HCT116 (cell line): ENCODE results near the gene DOCK4. TPM values are rescaled to one million over a fixed set of nuclear protein-coding genes. Genes with fewer than 3 reads are reported as not detected.

Experiments used
- ATAC-seq: fragments of 200-7000 bp; cut with Tn5 transposase; 2 replicates; pipeline ENCODE4 v1.9.1; 2020; ENCODE audit warnings: mild to moderate bottlenecking, moderate library complexity
- BruUV-seq: library from RNA; stranded (reverse); fragments of 400-500 nt; replicated peaks from 2 replicates; lab custom pipeline; 2021; lab: Mats Ljungman, UMichigan
- CTCF ChIA-PET: fragments of 300-600 bp; sonication (Branson Sonifier 250); formaldehyde crosslinking; loops from one replicate; lab custom pipeline; 2021; ENCODE audit warnings: antibody characterized with exemption; lab: Charles Lee
- POLR2A ChIA-PET: fragments of 300-600, 350-600 bp; sonication (Branson Sonifier 250); formaldehyde crosslinking; loops from one replicate; lab custom pipeline; 2021; ENCODE audit warnings: antibody characterized with exemption; lab: Charles Lee
- RAD21 ChIA-PET, 2 experiments: fragments of 300-600 bp; sonication (Branson Sonifier 250); formaldehyde crosslinking; loops; one replicate each; lab custom pipeline; 2023; ENCODE audit warnings: low total read pairs in 2 of 2; ENCODE audit not compliant: uncharacterized antibody in 2 of 2, unreplicated experiment in 2 of 2, low non-redundant PET in 1 of 2; lab: Charles Lee
- DNase-seq: peaks from one replicate; pipeline ENCODE4 v3.0.0-alpha.2; 2010; ENCODE audit warnings: low read depth, low spot score
- H2AFZ ChIP-seq: fragments of 200-600 bp; shearing (Covaris generic), sonication (generic); 2 replicates; pipeline ENCODE4 v1.6.1; 2017; ENCODE audit warnings: low read depth, mixed run types, mixed read lengths, antibody characterized with exemption, low read length; ENCODE audit not compliant: poor library complexity, severe bottlenecking
- H3K27ac ChIP-seq: 2 replicates; pipeline ENCODE4 v1.5.1; 2012; ENCODE audit warnings: low read depth, low read length
- H3K27me3 ChIP-seq: fragments of 200-600 bp; sonication (generic); 2 replicates; pipeline ENCODE4 v1.6.1; 2016; ENCODE audit warnings: mixed run types, low read length, mixed read lengths; ENCODE audit not compliant: insufficient read depth
- H3K36me3 ChIP-seq, 2 experiments: fragments of 200-500 bp in 1 of 2; fragments of 200-600 bp in 1 of 2; sonication (Bioruptor generic) in 1 of 2; sonication (generic) in 1 of 2; 2 replicates each; pipeline versions ENCODE4 v1.5.1 to v1.6.1; 2014 to 2016; ENCODE audit warnings: low read length in 2 of 2, inconsistent platforms in 1 of 2, mixed read lengths in 1 of 2, mixed run types in 1 of 2; ENCODE audit not compliant: insufficient read depth in 2 of 2, control insufficient read depth in 1 of 2
- H3K4me1 ChIP-seq, 2 experiments: fragments of 200-600 bp in 1 of 2; sonication (generic) in 1 of 2; 2 replicates each; pipeline versions ENCODE4 v1.5.1 to v1.6.1; 2012 to 2017; ENCODE audit warnings: low read length in 2 of 2, inconsistent platforms in 1 of 2, mild to moderate bottlenecking in 1 of 2, mixed read lengths in 1 of 2, mixed run types in 1 of 2, moderate library complexity in 1 of 2; ENCODE audit not compliant: insufficient read depth in 2 of 2, control insufficient read depth in 1 of 2
- H3K4me2 ChIP-seq: fragments of 200-600 bp; sonication (generic); 2 replicates; pipeline ENCODE4 v1.6.1; 2017; ENCODE audit warnings: mixed run types, low read length, mixed read lengths
- H3K4me3 ChIP-seq, 2 experiments: fragments of 200-600 bp in 1 of 2; sonication (generic) in 1 of 2; replicated peaks in 1 of 2; 2 replicates each; pipeline ENCODE4 v1.5.1; 2011 to 2016; ENCODE audit warnings: low read length in 2 of 2, control low read depth in 1 of 2, low read depth in 1 of 2, mild to moderate bottlenecking in 1 of 2, mixed read lengths in 1 of 2, mixed run types in 1 of 2
- H3K79me2 ChIP-seq: fragments of 200-600 bp; sonication (generic); 2 replicates; pipeline ENCODE4 v1.6.1; 2017; ENCODE audit warnings: mild to moderate bottlenecking, mixed run types, low read length, moderate library complexity, mixed read lengths; ENCODE audit not compliant: insufficient read depth
- H3K9ac ChIP-seq: fragments of 200-600 bp; sonication (generic); 2 replicates; pipeline ENCODE4 v1.6.1; 2016; ENCODE audit warnings: low read length, mixed read lengths
- H3K9me2 ChIP-seq: fragments of 200-600 bp; sonication (generic), shearing (Covaris generic); 2 replicates; pipeline ENCODE4 v1.6.1; 2017; ENCODE audit warnings: mixed run types, mild to moderate bottlenecking, moderate library complexity; ENCODE audit not compliant: insufficient read depth
- H3K9me3 ChIP-seq, 2 experiments: fragments of 200-500 bp in 1 of 2; fragments of 200-600 bp in 1 of 2; sonication (Bioruptor generic) in 1 of 2; sonication (generic) in 1 of 2; 2 replicates each; pipeline ENCODE4 v1.6.1; 2014 to 2017; ENCODE audit warnings: low read length in 2 of 2, mixed read lengths in 2 of 2, inconsistent platforms in 1 of 2, low read depth in 1 of 2, mild to moderate bottlenecking in 1 of 2, mixed run types in 1 of 2, moderate library complexity in 1 of 2; ENCODE audit not compliant: control insufficient read depth in 1 of 2, insufficient read depth in 1 of 2
- H4K20me1 ChIP-seq: fragments of 200-600 bp; sonication (generic), shearing (Covaris generic); 2 replicates; pipeline ENCODE4 v1.6.1; 2017; ENCODE audit warnings: mixed run types, mild to moderate bottlenecking, moderate library complexity; ENCODE audit not compliant: insufficient read depth
- ATF3 ChIP-seq: IDR thresholded peaks from 2 replicates; pipeline ENCODE4 v1.6.1; 2012
- CBX3 ChIP-seq: IDR thresholded peaks from 2 replicates; pipeline ENCODE4 v1.6.1; 2012; ENCODE audit warnings: low read depth
- EGR1 ChIP-seq: IDR thresholded peaks from 2 replicates; pipeline ENCODE4 v1.6.1; 2012; ENCODE audit warnings: low read depth
- ELF1 ChIP-seq: IDR thresholded peaks from 2 replicates; pipeline ENCODE4 v1.6.1; 2012; ENCODE audit warnings: low read depth, borderline replicate concordance
- EZH2 ChIP-seq: fragments of 200-600 bp; sonication (generic); IDR thresholded peaks from 2 replicates; pipeline ENCODE4 v1.6.1; 2017; ENCODE audit warnings: antibody characterized with exemption, mixed run types
- JUND ChIP-seq: IDR thresholded peaks from 2 replicates; pipeline ENCODE4 v1.6.1; 2012
- POLR2A ChIP-seq: IDR thresholded peaks from 2 replicates; pipeline ENCODE4 v1.7.0; 2011; ENCODE audit warnings: borderline replicate concordance; ENCODE audit not compliant: insufficient read depth, insufficient read length; ENCODE audit errors: extremely low read depth
- RAD21 ChIP-seq: IDR thresholded peaks from 2 replicates; pipeline ENCODE4 v1.6.1; 2012; ENCODE audit warnings: low read depth, mild to moderate bottlenecking
- REST ChIP-seq: IDR thresholded peaks from 2 replicates; pipeline ENCODE4 v1.6.1; 2012; ENCODE audit warnings: low read depth
- SIN3A ChIP-seq: IDR thresholded peaks from 2 replicates; pipeline ENCODE4 v1.6.1; 2012; ENCODE audit warnings: low read depth
- YY1 ChIP-seq: IDR thresholded peaks from 2 replicates; pipeline ENCODE4 v1.6.1; 2011; ENCODE audit warnings: low read length, low read depth, moderate library complexity, mild to moderate bottlenecking; ENCODE audit not compliant: insufficient replicate concordance; ENCODE audit errors: extremely low read depth
- intact Hi-C: fragments of 100-400 bp; cut with micrococcal nuclease; formaldehyde crosslinking; loops from 2 replicates; pipeline ENCODE4 v1.10.0; 2022
- total RNA-seq: library from RNA; stranded (reverse); gene quantifications from one replicate; pipeline ENCODE4 v1.2.1, GENCODE V29; 2021; ENCODE audit not compliant: unreplicated experiment
- TF ChIP-seq, protein P1 (sequence below), 3 experiments: fragments of 200-600 bp in 1 of 3; sonication (generic) in 1 of 3; IDR thresholded peaks in 2 of 3; conservative IDR thresholded peaks in 1 of 3; 2 replicates each; pipeline ENCODE4 v1.5.1; 2012 to 2017; ENCODE audit warnings: low read depth in 2 of 3, low read length in 2 of 3, antibody characterized with exemption in 1 of 3, borderline replicate concordance in 1 of 3, control low read depth in 1 of 3, mild to moderate bottlenecking in 1 of 3, mixed read lengths in 1 of 3, mixed run types in 1 of 3, moderate library complexity in 1 of 3; ENCODE audit not compliant: insufficient read depth in 1 of 3
- TF ChIP-seq, protein P2 (sequence below): IDR thresholded peaks from 2 replicates; pipeline ENCODE4 v1.6.1; 2011; ENCODE audit warnings: mild to moderate bottlenecking, low read length, moderate library complexity; ENCODE audit not compliant: insufficient replicate concordance; ENCODE audit errors: extremely low read depth

The DOCK4 gene
- total RNA-seq, 1 experiment from 2014 or later: 2.2 TPM

DNA sequence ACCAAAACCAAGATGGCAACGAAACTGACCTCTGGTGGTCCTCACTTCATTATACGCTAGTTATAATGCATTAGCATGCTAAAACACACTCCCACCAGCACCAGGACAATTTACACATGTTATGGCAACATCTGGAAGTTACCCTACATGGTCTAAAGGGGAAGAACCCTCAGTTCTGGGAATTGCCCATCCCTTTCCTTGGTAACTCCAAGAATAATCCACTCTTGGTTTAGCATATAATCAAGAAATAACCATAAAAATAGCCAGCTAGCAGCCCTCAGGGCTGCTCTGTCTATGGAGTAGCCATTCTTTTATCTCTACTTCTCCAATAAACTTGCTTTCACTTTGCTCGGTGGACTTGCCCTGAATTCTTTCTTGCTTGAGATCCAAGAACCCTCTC, 191.1 kb downstream of the DOCK4 start:
- POLR2A ChIA-PET: no interaction called here
- intact Hi-C loops: no loop called here
- RAD21 ChIA-PET: no interaction called here
- TF ChIP-seq EGR1: no peak
- TF ChIP-seq, protein P1, sequence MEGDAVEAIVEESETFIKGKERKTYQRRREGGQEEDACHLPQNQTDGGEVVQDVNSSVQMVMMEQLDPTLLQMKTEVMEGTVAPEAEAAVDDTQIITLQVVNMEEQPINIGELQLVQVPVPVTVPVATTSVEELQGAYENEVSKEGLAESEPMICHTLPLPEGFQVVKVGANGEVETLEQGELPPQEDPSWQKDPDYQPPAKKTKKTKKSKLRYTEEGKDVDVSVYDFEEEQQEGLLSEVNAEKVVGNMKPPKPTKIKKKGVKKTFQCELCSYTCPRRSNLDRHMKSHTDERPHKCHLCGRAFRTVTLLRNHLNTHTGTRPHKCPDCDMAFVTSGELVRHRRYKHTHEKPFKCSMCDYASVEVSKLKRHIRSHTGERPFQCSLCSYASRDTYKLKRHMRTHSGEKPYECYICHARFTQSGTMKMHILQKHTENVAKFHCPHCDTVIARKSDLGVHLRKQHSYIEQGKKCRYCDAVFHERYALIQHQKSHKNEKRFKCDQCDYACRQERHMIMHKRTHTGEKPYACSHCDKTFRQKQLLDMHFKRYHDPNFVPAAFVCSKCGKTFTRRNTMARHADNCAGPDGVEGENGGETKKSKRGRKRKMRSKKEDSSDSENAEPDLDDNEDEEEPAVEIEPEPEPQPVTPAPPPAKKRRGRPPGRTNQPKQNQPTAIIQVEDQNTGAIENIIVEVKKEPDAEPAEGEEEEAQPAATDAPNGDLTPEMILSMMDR (IDR thresholded peaks at IDR 0.05 in 2 of 3, conservative IDR thresholded peaks at IDR 0.05 in 1 of 3; ENCODE audit: borderline replicate concordance in 1 of 3, insufficient read depth in 1 of 3, low read depth in 2 of 3, low read length in 2 of 3): no peak
- TF ChIP-seq ATF3: no peak
- no peak for TF ChIP-seq POLR2A
- no peak for TF ChIP-seq RAD21
- TF ChIP-seq, all 23 proteins: peak for 0
- Histone ChIP-seq H3K36me3 (no peaks in the 10 kb centered on the region), H3K9ac (no peak overlapping the region), H3K4me2 (no peak overlapping the region), H3K9me2 (no peaks in the 10 kb centered on the region), H4K20me1 (no peaks in the 10 kb centered on the region), H2AFZ (no peak overlapping the region), H3K9me3 (no peaks in the 10 kb centered on the region), H3K27me3 (no peaks in the 10 kb centered on the region), H3K4me3 (no peak overlapping the region), H3K4me1 (no peaks in the 10 kb centered on the region), H3K27ac (no peak overlapping the region), H3K79me2 (no peaks in the 10 kb centered on the region)
- no TSS peak for BruUV-seq
- CTCF ChIA-PET: no interaction called here
- DNase-seq (no peak), ATAC-seq (no peak)

- intact Hi-C loops: no loop called here
- Histone ChIP-seq H3K79me2 (no peaks in the 10 kb centered on the region), H3K4me3 (no peak overlapping the region), H3K27ac (no peak overlapping the region), H3K36me3 (no peaks in the 10 kb centered on the region), H3K4me1 (peaks cover 0 to 1% of the 10 kb centered on the region in 2 experiments; a peak in 1 of 4 replicates), H3K9ac (no peak overlapping the region), H4K20me1 (no peaks in the 10 kb centered on the region), H3K4me2 (no peak overlapping the region), H3K9me3 (no peaks in the 10 kb centered on the region), H3K9me2 (no peaks in the 10 kb centered on the region), H3K27me3 (no peaks in the 10 kb centered on the region), H2AFZ (no peak overlapping the region)
- ATAC-seq (no peak), DNase-seq (no peak)
- ChIA-PET CTCF (no interaction called here), RAD21 (no interaction called here), POLR2A (no interaction called here)
- no peak for TF ChIP-seq SIN3A
- no peak for TF ChIP-seq JUND
- TF ChIP-seq EZH2: no peak
- TF ChIP-seq EGR1: no peak
- TF ChIP-seq YY1: no peak
- TF ChIP-seq, protein P2, sequence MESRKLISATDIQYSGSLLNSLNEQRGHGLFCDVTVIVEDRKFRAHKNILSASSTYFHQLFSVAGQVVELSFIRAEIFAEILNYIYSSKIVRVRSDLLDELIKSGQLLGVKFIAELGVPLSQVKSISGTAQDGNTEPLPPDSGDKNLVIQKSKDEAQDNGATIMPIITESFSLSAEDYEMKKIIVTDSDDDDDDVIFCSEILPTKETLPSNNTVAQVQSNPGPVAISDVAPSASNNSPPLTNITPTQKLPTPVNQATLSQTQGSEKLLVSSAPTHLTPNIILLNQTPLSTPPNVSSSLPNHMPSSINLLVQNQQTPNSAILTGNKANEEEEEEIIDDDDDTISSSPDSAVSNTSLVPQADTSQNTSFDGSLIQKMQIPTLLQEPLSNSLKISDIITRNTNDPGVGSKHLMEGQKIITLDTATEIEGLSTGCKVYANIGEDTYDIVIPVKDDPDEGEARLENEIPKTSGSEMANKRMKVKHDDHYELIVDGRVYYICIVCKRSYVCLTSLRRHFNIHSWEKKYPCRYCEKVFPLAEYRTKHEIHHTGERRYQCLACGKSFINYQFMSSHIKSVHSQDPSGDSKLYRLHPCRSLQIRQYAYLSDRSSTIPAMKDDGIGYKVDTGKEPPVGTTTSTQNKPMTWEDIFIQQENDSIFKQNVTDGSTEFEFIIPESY: no peak
- no peak for TF ChIP-seq REST
- no peak for TF ChIP-seq CBX3
- no peak for TF ChIP-seq ELF1
- BruUV-seq: no TSS peak
Observed at GRCh38 chr7:112014347-112014746, 191.9 kb downstream of the DOCK4 start.
